GM21423 (cell line): ENCODE measurements around the gene HOXB5.

ENCODE experiments used
- ATAC-seq: cut with Tn5 transposase; IDR thresholded peaks from one replicate; pipeline ENCODE4 v1.9.1; 2021; ENCODE audit warnings: mild to moderate bottlenecking, moderate library complexity; ENCODE audit not compliant: unreplicated experiment

Gene HOXB5

GRCh38 chr17:48551596-48552465 is 41.7 kb downstream of the HOXB5 start:
- no peak for ATAC-seq

DNA sequence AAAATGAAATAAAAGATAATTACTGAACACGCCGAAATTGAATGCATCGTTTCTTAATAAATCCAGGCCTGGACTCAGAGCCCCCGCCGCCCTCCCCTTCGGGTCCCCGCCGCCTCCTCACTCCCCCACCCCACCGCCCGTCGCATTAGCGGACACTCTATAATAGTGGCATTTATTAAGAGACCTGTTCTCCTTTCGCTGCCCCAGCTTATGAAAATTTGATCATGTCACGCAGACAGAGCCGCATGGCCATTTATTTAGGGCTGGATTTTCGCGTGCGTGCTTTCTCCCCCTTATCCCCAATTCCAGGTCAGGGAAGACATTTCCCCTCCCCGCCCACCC is 42.4 kb downstream of the HOXB5 start:
- no peak for ATAC-seq

- no peak for ATAC-seq
Measured at GRCh38 chr17:48550502-48551213, 42.9 kb downstream of the HOXB5 start.

DNA sequence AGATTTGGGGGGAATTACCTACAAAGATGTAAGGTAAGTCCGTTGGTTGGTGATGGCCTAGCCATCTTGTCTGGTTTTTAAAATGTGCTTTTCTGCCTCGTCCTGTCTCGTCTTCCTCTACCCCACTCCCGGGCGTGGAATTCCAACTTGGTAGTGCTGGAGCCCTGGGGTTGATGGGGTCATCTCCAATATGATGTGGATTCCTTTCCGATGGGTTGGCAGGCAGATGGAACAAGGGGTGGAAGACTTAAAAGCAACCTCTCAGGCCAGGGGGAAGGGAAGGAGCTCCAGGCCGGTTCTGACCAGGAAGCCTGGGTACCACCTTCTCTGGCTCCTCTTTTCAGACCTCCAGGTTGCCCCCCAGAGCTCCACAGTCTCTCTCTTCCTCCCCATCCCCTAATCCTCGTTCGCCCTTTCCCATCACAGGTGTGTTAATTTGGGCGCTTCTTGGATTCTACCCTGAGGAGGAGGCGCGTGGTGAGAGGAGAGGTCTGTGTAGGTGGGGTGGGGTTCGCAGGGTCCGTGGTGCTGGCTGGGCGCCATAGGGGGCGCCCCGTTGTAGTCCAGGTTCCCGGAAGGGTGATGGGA is 43.6 kb downstream of the HOXB5 start:
- no peak for ATAC-seq

DNA sequence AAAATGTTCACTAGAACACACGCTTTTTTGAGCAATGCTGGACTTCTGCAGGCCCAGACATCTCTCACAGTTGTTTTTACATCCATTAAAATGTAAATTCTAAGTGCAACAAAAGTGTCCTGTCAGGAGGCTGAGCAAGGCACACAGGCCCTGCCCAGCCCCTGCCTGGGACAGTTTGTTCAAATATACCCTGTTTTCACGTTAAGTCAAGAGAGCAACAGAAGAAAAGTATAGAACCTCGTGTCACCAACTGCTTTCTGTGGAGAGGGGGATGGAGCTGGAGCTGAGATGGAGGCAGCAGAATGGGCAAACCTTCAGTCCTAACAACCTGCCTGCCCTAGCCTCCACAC is 44.3 kb downstream of the HOXB5 start:
- ATAC-seq: no peak

DNA sequence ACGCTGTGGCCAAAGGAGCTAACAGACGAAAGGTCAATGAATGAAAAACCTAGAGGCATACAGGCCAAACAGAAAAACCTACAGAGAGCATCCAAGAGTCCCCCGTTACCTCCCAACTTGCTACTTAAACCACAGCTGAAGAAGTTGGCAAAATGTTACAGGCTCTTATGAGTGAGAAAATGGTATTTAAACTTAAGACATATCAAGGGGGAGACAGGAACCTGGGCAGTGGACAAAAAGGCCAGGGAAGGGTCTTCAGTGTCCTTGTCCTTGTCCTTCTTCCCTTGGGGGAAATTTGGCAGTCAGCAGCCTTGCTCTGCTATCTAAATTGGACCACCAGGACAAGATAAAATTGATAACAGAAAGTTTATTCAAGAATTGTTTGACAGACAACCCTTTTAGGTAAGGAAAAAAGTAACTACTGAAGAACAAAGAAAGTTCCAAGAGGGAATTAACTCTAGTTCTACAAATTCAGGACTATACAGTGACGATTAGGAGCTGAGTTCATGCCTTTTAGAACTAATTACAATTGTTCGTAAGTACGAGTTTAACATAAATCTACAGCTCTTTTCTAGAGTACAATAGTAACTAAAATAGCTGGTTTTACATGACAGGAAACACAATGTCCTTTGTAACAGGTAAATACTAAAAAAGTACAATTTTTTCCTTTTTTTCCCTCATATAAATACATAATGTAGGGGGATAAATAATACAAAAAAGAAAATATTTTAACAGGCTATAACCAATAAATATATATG is 44.9 kb downstream of the HOXB5 start:
- ATAC-seq: no peak

GRCh38 chr17:48547808-48548522 is 45.6 kb downstream of the HOXB5 start:
- no peak for ATAC-seq

- ATAC-seq: no peak
Measured at GRCh38 chr17:48546924-48547807, 46.4 kb downstream of the HOXB5 start.

DNA sequence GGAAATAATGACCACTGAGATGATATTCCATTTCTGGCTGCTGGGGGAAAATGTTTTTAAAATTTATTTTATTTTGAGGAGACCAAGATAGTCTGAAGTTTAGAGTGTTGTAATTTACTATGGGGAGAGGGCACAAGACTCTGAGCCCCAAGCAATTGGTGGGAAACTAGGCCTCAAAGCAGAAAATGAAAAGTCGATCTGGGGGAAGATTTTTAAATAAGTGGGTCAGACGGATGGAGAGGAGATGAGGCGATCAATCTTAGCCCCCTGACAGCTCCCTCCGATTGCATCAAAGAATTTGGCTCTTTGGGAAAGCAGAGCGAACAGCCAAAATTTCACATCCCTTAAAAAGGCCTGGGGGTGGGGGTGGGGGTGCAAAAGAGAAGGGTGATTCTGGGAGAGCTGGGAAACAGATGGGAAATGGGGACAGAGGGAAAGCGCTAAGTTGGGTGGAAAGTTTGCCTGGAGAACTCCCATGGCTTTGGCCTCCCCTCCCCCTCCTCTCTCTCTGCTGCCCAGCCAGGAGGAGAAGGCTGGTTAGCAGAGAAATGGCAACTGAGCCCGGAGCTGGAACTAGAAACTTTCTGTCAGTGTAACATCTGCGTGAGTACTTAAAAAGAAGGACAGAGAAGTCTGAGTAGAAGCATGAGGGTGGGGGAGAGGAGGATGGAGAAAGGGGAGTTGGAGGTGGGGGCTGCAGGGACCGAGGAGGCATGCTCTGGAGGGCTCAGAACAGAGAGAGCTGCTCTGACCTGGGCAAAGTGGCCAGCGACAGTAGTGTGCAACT is 47.2 kb downstream of the HOXB5 start:
- no peak for ATAC-seq

DNA sequence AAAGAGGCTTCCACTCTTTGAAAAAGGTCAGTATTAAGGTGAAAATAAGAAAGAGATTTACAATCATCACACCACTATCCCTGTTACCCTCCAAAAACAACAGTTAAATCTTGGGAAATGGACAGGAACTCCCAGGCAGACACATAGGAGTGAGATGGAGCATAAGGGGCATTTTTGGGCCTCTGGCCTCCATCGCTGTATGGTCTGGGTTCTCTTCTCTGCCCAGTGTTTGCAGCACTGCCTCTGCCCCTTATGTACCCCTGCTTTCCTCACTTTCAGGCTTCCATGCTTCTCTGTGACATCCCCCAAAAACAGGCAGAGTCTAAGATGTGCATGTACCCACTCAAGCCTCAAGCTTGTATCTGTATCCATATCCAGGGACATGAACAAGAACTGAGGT is 48.0 kb downstream of the HOXB5 start:
- no peak for ATAC-seq

DNA sequence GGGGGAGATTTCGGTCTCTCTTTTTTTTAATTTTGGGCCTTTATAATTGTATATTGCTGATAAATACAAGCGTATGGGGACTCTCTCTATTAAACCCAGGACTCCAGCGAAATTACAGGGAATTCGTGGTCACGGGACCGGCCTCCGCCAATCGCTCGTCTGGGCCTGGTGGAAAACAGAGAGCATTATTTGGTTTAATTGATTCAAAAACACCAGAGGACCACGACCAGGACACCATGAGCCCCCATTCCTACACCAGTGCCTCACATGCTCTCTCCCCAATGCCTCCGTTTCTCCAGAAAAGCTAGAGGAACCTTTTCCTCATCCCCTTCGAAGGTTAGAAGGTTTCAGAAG is 48.6 kb downstream of the HOXB5 start, which contains the start of gene HOXB2:
Gene HOXB2, minus strand, starts transcription at position 88 of the 354 bp plus-strand sequence. CDS start 198 bp downstream, outside the sequence.
- ATAC-seq: no peak

DNA sequence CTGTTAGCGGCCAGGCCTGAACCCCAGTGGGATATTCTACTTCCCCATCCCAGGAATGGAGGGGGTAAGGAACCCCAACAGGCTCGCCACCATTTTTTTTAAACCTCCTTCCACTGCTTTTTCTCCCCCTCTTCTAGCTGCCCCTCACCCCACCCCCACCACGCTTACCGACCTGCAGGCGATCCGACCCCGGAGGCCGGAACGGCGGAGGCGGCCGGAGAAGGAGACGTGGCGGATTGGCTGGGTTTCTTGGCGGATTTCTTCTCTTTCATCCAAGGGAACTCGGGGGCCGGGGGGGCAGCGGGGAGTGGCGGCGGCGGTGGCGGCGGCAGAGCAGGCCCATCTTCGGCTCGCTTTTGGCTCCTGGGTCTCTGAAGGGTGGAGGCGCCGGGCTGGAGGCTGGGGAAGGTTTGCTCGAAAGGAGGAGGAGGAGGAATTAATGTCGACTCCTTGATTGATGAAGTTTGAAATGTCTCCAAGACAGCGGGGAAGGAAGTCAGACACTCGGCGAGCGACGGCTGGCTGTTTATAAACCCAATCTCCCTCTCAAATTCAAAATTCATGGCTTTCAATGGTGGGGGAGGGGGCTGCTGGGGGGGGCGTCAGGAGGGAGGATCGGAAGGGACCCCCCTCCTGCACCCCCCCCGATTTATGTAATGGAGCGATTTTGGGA is 49.1 kb downstream of the HOXB5 start:
- no peak for ATAC-seq

DNA sequence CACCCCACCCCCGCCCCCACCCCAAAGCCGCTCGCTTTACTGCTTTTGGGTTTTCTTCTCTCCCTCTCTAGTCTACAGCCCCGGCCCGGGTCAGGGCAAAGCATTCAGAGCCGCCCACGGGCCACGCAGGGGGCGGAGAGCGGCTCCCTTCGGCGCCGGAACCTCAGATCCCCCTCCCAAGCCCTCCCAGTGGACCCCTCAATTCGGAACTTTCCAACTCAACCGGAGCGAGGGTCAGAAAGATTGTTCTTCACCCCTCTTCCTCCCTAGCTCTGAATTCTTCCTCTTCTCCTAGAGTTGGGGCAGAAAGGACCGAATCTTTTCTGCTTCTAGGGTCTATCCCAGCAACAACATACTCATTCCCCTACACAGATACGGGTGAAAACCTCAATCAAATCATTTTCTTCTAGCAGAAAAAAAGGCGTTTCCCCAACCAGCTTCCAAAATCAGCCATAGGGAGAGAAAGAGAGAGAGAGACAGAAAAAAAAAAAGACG is 49.7 kb downstream of the HOXB5 start:
- ATAC-seq: no peak

DNA sequence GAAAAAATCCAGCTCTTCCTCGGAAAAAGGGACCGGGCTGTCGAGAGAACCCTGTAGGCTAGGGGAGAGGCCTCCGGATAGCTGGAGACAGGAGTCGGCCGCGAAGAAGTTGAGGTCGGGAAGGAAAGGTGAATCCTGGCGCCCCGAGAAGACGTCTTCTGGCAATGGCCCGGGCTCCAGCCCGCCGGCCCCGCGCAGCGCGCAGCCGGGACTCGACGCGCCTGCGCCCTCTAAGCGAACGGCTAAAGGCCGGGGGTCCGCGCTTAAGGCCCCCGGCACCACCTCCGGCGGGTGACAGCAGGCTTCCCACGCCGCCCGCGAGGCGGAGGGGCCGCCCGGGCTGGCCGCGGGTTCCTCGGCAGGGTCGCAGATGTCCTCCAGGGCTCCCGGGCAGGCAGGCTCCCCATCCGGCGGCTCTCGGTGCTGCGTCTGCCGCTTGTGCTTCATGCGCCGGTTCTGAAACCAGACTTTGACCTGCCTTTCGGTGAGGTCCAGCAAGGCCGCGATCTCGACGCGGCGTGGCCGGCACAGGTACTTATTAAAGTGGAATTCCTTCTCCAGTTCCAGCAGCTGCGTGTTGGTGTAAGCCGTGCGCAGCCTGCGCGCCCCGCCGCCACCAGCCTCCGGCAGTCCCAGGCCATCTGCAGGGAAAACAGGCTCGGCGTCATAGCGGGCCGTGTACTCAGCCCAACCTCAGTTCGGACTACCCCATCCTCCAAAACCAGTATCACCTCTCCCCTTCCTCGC is 50.3 kb downstream of the HOXB5 start:
- peak; percentile 44 for ATAC-seq

DNA sequence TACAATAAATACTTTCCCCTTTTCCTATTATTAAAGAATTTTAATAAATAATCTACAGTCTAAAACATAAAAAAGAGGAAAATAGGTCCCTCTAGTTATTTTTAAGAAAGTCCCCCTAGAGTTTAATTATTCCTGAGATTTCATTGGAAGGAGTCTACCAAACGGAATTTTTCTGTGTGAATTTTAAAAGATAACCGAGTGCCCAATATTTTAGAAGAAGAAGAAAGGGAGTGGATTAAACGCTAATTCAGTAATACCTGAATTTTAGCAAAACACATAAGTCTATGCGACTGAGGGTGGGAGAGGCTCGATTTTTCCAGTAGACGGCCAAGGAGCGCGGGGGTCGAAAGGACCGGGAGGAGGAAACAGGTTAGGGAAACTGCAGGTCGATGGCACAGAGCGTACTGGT is 50.9 kb downstream of the HOXB5 start:
- no peak for ATAC-seq

DNA sequence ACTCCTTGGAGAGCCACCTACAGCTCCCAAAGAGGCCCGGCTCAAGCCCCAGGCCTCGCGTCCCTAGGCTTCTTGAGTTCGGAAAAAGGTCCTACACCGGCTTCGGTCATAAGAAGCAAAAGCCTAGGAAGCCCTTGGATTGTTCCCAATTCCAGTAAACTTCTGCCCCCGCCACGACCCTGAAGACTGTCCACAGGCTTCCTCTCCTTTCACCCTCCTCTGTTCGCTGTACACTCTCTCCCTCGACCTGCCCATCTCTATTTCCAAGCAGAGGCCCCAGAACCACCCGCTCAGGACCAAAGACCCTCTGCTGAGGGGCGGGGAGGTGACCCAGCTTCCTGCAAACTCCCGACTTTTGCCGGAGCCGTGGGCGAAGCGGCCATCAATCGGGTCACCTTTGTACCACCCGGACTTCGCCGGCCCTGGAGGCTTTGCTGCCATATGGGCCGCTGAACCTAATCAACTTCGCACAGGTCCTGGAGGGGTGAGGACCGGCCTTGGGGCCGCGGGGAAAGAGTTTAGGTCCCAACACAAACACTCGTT is 51.4 kb downstream of the HOXB5 start:
- ATAC-seq: no peak

DNA sequence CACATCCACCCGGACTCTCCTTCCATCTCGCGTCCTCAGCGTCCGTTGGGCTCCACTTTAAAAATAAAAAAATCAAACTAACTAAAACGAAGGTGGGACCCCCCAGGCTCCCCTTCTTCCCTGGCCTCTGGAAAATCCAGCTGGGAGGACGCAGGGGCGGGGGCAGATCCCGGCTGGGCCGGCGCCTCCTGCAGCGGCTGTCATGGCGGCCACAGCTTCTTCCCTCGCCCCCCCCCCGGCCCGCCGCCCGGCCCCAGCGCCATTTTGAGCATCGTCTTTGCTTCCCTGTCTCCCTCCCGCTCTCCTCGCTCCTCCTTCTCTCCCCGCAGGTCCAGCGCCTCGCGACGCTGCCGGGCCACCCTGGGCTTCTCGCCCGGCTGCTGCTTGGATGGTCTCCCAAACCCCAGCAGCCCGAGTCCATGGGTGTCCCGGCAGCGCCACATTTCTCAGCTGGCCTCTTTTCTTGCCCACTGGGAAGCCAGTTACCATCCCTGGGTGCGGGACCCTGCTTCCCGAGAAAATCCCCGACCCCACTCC is 51.9 kb downstream of the HOXB5 start:
- no peak for ATAC-seq
